IMR-90 (cell line): ENCODE results near the gene GPAT3.

ENCODE experiments used
- BHLHE40 ChIP-seq: fragments of 150-350 bp; IDR thresholded peaks from 2 replicates; pipeline ENCODE4 v1.6.1; 2016; ENCODE audit warnings: mild to moderate bottlenecking, low read depth, low read length
- CEBPB ChIP-seq: IDR thresholded peaks from 2 replicates; pipeline ENCODE4 v1.6.1; 2012; ENCODE audit warnings: low read depth, low read length, improper control_type of control experiment
- FOS ChIP-seq: fragments of 150-350 bp; IDR thresholded peaks from 2 replicates; pipeline ENCODE4 v1.6.1; 2016; ENCODE audit warnings: low read depth, low read length
- MAZ ChIP-seq: IDR thresholded peaks from 2 replicates; pipeline ENCODE4 v1.6.1; 2012; ENCODE audit warnings: low read depth, mild to moderate bottlenecking, low read length, improper control_type of control experiment, moderate library complexity, borderline replicate concordance
- MXI1 ChIP-seq: IDR thresholded peaks from 2 replicates; pipeline ENCODE4 v1.6.1; 2012; ENCODE audit warnings: low read depth, mild to moderate bottlenecking, low read length, moderate library complexity, borderline replicate concordance
- POLR2A ChIP-seq: IDR thresholded peaks from 2 replicates; pipeline ENCODE4 v1.6.1; 2012; ENCODE audit warnings: mild to moderate bottlenecking, low read depth, low read length
- RAD21 ChIP-seq: IDR thresholded peaks from 2 replicates; pipeline ENCODE4 v1.6.1; 2012; ENCODE audit warnings: low read length, improper control_type of control experiment
- RCOR1 ChIP-seq: IDR thresholded peaks from 2 replicates; pipeline ENCODE4 v1.6.1; 2012; ENCODE audit warnings: mild to moderate bottlenecking, low read length, improper control_type of control experiment; ENCODE audit not compliant: insufficient replicate concordance
- RFX5 ChIP-seq: IDR thresholded peaks from 2 replicates; pipeline ENCODE4 v1.8.0; 2012; ENCODE audit warnings: low read depth, mild to moderate bottlenecking, low read length, moderate library complexity
- SMC3 ChIP-seq: fragments of 150-350 bp; IDR thresholded peaks from 2 replicates; pipeline ENCODE4 v1.6.1; 2016; ENCODE audit warnings: low read depth, mild to moderate bottlenecking, antibody characterized with exemption, low read length, moderate library complexity
- TF ChIP-seq, protein P1 (sequence below): conservative IDR thresholded peaks from 2 replicates; pipeline ENCODE4 v1.5.1; 2012; ENCODE audit warnings: mild to moderate bottlenecking, low read depth, low read length, improper control_type of control experiment
- TF ChIP-seq, protein P2 (sequence below): fragments of 150-350 bp; IDR thresholded peaks from 2 replicates; pipeline ENCODE4 v1.6.1; 2017; ENCODE audit warnings: mild to moderate bottlenecking, antibody characterized with exemption, low read length, low read depth
- TF ChIP-seq, protein P3 (sequence below): fragments of 150-350 bp; IDR thresholded peaks from 2 replicates; pipeline ENCODE4 v1.6.1; 2016; ENCODE audit warnings: low read depth, mild to moderate bottlenecking, low read length, moderate library complexity, borderline replicate concordance

DNA sequence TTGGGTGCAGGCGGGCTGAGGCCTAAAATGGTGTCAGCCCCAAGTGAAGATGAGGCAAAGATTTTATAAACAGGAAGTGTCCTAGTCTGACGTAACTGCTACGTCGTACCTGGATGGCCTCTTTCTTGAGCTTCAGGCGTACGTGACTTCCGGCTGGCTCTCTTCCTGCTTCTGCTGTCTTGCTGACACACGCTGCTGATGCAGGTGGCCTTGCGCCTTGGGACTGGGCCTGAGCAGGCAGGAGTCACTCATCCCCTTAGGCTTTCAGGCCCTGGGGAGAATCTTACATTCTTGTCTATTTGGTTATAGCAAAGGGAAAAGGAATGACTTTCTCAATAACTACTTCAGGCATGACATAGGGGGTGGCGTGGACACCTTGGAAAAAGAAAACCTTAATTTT lies 30.9 kb upstream of the GPAT3 start:
- no peak for TF ChIP-seq POLR2A
- TF ChIP-seq, protein P1, sequence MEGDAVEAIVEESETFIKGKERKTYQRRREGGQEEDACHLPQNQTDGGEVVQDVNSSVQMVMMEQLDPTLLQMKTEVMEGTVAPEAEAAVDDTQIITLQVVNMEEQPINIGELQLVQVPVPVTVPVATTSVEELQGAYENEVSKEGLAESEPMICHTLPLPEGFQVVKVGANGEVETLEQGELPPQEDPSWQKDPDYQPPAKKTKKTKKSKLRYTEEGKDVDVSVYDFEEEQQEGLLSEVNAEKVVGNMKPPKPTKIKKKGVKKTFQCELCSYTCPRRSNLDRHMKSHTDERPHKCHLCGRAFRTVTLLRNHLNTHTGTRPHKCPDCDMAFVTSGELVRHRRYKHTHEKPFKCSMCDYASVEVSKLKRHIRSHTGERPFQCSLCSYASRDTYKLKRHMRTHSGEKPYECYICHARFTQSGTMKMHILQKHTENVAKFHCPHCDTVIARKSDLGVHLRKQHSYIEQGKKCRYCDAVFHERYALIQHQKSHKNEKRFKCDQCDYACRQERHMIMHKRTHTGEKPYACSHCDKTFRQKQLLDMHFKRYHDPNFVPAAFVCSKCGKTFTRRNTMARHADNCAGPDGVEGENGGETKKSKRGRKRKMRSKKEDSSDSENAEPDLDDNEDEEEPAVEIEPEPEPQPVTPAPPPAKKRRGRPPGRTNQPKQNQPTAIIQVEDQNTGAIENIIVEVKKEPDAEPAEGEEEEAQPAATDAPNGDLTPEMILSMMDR, result no peak
- TF ChIP-seq SMC3, result no peak
- no peak for TF ChIP-seq FOS
- TF ChIP-seq RAD21, result no peak
- TF ChIP-seq CEBPB, result no peak
- TF ChIP-seq MAZ, result no peak
- TF ChIP-seq RCOR1, result no peak
- TF ChIP-seq MXI1, result no peak
- no peak for TF ChIP-seq BHLHE40
- TF ChIP-seq, protein P2, sequence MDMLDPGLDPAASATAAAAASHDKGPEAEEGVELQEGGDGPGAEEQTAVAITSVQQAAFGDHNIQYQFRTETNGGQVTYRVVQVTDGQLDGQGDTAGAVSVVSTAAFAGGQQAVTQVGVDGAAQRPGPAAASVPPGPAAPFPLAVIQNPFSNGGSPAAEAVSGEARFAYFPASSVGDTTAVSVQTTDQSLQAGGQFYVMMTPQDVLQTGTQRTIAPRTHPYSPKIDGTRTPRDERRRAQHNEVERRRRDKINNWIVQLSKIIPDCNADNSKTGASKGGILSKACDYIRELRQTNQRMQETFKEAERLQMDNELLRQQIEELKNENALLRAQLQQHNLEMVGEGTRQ, result no peak
- TF ChIP-seq, protein P3, sequence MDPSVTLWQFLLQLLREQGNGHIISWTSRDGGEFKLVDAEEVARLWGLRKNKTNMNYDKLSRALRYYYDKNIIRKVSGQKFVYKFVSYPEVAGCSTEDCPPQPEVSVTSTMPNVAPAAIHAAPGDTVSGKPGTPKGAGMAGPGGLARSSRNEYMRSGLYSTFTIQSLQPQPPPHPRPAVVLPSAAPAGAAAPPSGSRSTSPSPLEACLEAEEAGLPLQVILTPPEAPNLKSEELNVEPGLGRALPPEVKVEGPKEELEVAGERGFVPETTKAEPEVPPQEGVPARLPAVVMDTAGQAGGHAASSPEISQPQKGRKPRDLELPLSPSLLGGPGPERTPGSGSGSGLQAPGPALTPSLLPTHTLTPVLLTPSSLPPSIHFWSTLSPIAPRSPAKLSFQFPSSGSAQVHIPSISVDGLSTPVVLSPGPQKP, result no peak
- TF ChIP-seq RFX5, result no peak
